GM18498 (cell line): Measurements from ENCODE around the gene HTRA3.

Experiments
- ATAC-seq: cut with Tn5 transposase; IDR thresholded peaks from one replicate; pipeline ENCODE4 v1.9.1; 2021; ENCODE audit warnings: mild to moderate bottlenecking, moderate library complexity; ENCODE audit not compliant: unreplicated experiment

The HTRA3 gene

DNA sequence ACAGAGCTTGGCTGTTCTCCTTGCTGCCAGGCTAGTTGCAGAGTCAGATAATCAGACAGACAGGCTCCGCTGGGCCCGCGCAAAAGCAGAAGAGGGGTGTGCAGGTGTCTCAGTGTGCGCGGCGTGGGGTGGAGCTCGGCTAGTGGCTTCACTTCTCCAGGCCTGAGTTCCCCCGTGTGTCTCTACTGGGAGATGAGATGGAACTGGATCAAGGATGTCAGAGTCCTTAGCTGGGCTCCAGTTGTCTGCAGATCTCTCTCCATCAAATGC, 21.1 kb downstream of the HTRA3 start:
- ATAC-seq, result no peak

GRCh38 chr4:8291036-8291682, 21.6 kb downstream of the HTRA3 start:
- no peak for ATAC-seq

GRCh38 chr4:8291701-8292477, 22.3 kb downstream of the HTRA3 start:
- ATAC-seq, result no peak

DNA sequence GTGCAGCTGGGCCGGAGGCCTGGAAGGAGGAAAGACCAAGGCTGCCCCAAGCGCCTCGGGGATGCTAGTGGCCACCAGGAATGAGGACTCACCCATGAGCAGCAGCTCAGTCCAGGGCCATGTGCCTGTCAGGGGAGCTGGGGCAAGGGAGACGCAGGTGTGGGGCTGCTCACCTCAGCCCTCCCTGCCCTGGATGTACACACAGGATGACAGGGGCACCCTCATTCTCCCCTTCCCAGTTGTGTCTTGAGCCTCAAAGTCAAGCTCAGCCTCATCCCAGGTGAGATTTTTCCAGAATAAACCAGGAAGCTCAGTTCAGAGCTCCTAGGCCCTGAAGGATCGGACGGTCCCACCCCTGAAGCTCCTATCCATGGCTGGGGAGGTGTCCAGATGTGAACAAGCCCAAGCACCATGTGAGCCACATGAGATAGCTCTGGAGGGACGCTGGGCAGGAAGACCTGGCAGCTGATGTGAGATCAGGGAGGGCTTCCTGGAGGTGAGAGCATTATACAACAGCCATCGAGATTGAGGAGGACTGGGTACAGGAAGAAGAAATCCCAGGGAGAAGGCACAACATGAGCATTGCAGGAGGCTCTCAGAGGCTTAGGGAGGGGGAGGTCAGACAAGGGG, 23.0 kb downstream of the HTRA3 start:
- no peak for ATAC-seq

DNA sequence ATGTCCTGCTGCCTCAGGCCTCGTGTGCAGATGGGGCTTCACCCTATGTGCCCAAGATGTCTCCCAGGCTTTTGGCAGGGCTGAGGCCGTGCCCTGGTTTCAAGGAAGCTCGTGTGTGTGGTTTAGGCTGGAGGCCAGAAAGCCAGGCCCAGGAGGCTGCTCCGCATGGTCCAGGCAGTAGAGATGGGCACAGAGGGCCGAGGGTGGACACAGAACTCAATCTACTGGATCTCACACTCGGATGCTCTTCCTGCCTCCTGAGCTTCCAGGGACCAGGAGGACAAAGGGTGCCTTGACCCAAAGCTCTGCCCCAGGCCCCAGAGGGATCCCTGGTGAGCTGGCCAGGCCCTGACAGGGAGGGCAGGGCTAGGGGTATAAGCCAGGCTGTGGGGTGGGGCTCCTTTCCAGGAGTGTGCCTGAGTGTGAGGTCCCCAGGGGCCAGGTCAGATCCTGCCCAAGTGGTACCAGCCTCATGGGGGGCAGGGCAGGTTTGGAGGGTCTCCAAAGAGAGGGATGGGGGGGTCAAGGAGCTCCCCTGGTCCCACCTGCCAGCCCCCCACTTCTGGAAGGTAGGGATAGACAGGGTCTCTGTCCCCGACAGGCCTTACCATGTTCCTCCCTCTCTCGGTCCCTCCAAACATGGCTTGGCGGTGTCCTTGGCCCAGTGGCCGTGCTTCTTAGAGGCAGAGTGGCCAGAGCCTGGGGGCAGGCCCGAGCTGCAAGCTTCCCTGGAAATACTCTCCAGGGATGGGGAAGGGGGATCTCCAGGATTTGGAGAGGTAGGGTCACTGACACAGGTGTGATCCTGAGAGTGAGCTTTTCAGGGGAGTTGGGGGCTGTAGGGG, 23.8 kb downstream of the HTRA3 start:
- ATAC-seq, result no peak

DNA sequence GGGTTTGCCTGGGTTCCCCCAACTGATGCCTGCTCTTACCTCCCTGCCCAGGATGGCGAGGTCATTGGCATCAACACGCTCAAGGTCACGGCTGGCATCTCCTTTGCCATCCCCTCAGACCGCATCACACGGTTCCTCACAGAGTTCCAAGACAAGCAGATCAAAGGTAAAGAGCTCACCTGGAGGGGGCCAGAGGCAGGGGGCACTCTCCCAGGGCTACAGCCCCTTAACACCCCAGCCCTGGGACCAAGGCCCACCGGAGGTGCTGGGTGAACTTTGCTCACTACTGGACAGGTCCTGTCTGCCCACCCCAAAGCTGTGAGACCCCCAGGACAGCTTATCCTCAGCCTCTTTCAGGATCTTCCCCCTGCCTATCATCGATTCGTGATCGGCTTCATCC, 24.5 kb downstream of the HTRA3 start:
- ATAC-seq, result no peak

GRCh38 chr4:8294775-8295174, 25.2 kb downstream of the HTRA3 start:
- no peak for ATAC-seq

DNA sequence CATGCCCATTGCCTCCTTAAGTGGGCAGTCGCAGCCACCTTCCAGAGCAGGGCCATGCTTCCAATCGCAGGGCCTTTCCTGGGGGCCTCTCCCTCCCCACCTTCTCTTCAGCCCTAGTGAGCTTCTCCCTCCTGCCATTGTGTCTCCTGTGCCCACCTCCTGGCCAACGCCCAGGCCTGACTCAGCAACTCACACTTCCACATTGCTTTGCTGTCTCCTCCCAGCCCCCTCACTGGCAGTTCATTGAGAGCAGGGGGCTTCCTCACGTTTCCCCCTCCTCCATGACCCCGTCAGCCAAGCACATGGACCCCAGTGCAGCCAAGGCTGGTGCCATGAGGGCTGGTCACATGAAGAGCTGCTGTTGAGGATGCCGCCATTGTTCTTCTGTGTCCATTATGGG, 25.9 kb downstream of the HTRA3 start:
- ATAC-seq, result no peak

GRCh38 chr4:8296491-8296890, 26.9 kb downstream of the HTRA3 start:
- ATAC-seq, result no peak

DNA sequence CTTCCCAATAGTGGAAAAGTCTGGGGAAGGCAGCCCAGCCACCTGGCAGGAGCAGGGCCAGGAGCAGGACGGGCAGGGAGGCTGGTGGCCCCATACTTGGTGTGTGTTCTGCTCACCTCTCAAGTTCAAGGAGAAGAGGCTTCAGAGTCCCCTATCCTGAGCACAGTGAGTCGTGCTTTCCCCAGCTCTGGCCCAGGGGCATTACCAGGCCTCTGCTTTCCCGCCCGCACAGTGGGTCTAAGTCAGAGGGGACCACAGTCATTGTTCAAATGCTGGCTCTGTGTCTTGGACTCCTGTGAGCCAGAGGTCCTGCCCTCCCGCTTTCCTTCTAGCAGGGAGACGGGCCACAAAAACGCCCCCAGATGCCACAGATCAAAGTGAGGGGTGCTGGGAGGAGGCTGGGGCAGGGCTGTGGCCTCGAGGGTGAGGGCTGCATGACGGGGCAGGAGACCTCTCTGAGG, 27.6 kb downstream of the HTRA3 start:
- no peak for ATAC-seq

DNA sequence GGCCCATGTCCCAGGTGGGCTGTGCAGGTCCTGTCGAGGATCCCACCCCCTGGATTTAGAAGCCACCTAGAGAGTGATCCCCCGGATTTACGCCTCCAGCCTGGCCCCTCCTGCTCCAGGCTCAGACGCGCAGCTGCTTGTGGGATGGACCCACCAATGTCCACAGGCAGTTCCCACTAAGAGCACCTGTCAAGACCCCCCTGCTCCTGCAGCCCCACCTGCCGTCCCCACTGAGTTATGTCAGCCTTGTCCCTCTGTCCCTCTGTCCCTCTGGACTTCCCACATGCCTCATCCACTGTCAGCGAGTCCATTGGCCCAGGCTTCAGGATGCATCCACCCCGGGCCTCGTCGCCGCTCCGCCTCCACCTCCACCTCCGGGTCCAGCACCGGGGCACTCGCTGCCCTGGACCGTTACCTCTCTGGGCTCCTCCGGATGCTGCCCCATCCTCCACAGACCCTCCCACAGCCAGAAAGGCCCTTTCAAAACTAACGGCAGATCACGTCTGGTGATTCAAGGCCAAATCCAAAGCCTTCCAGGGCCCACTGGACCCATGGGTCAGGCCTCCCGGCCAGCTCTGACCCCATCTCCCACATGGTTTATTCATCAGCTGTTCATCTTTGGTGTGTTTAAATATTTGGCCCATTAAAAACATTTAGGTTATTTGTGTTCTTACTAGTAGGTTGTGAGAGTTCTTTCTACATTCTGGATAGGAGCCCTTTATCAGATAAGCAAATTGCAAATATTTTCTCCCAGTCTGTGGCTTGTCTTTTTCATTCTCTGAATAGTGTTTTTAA, 28.3 kb downstream of the HTRA3 start:
- no peak for ATAC-seq

- no peak for ATAC-seq
Measured at GRCh38 chr4:8300832-8301231, 31.3 kb downstream of the HTRA3 start.

DNA sequence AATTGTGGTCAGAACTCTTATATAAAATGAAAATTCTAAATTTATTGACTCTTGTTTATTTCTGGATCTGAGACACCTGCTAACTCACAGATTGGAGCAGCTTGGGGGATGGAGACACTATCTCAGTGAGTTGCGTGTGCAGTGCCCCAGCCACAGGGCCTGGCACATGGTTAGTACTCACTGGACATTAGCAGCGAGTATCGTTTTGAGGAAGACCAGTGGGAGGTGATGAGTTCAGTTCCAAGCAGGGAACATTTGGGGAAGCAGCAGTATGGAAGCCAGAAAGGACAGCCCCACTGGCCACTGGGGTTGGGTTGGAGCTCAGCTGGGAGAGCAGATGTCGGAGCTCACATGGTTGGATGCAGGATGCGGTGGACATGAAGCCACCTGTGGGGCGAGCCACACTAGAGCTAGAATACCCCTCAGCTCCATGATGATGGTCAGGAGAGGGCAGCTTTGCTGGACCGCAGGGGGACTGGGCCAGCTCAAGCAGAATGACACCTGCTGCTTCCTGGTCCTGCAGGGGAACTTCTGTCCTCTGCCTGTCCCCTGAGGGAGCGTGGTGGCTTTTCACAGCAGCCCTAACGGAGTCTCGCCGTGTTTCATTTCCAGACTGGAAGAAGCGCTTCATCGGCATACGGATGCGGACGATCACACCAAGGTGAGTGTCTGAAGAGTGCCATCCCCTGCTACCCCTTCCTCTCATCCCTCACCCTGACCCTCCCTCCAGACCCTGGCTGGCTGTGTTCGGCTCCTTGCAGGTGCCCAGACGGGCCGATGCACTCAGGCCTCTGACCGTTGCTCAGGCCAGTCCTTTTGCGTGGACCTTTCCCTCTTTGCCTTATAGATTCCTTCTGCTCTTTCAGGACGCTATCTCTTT, 32.5 kb downstream of the HTRA3 start:
- no peak for ATAC-seq

DNA sequence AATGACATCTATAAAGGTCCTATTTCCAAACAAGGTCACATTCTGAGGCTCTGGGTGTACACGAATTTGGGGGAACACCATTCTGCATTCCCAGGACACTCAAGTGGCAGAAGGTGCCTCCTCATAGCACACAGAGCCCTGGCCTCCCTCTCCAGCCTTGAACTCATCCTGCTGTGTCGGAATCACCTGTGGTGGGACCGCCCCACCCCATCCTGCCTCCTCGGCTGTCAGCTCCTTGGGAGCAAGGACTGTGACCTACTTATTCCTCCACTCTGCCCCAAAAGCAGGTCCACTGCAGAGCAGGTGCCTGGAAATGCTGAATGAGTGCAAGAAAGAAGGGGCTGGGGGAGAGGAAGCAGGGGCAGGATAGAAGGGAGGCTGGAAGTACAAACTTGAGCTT, 33.5 kb downstream of the HTRA3 start:
- ATAC-seq, result no peak

GRCh38 chr4:8303485-8304281, 34.1 kb downstream of the HTRA3 start:
- ATAC-seq, result no peak

GRCh38 chr4:8304827-8305695, 35.5 kb downstream of the HTRA3 start:
- ATAC-seq, result no peak

DNA sequence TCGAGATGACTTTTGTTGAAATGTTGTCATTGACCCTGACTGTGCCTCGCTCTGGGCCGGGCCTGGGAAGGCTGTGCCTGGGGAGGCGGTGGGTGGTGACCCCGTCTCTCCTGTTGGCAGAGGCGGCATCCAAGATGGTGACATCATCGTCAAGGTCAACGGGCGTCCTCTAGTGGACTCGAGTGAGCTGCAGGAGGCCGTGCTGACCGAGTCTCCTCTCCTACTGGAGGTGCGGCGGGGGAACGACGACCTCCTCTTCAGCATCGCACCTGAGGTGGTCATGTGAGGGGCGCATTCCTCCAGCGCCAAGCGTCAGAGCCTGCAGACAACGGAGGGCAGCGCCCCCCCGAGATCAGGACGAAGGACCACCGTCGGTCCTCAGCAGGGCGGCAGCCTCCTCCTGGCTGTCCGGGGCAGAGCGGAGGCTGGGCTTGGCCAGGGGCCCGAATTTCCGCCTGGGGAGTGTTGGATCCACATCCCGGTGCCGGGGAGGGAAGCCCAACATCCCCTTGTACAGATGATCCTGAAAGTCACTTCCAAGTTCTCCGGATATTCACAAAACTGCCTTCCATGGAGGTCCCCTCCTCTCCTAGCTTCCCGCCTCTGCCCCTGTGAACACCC, 36.4 kb downstream of the HTRA3 start:
- ATAC-seq, result no peak
